ENCODE measurements around the gene KCTD18.
A peak's percentile ranks its signal among the peaks of the same experiment; 100 is the strongest.

Gene KCTD18

DNA sequence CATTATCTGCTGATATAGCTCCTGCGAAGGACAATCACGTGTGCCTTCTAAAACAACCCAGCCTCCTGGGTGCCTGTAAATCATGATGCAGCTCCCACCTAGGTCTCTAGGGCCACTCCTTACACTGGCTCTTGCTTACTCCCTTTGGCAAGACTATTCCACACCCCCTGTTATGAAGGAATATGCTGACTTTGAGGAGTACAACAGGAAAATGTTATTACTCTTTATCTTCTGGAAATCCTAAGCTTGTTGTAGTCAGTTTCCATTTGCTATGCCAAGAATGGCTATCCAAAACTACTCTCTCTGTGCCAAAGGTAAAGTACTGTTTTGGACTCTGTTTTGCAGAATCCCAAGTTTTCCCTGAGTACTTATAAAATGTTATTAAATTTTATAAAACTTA lies 23.9 kb upstream of the KCTD18 start:
- no peak overlapping the region for H3K4me2 ChIP-seq (ENCODE audit: low read length)
- H3K9ac ChIP-seq (ENCODE audit: low read length) = no peak overlapping the region
- no peaks in the 10 kb centered on the region for H3K9me3 ChIP-seq (ENCODE audit: insufficient read depth, low read length)
- H2AFZ ChIP-seq (ENCODE audit: low read depth, low read length) = no peak overlapping the region
- peaks cover 8% of the 10 kb centered on the region; the same call in 1 of the 2 replicates for H4K20me1 ChIP-seq (ENCODE audit: insufficient read depth, low read length)
- peaks cover 27% of the 10 kb centered on the region for H3K36me3 ChIP-seq (replicated peaks; ENCODE audit: low read depth, low read length)
- H3K27ac ChIP-seq (ENCODE audit: low read length) = no peak overlapping the region
- TF ChIP-seq, protein P1, sequence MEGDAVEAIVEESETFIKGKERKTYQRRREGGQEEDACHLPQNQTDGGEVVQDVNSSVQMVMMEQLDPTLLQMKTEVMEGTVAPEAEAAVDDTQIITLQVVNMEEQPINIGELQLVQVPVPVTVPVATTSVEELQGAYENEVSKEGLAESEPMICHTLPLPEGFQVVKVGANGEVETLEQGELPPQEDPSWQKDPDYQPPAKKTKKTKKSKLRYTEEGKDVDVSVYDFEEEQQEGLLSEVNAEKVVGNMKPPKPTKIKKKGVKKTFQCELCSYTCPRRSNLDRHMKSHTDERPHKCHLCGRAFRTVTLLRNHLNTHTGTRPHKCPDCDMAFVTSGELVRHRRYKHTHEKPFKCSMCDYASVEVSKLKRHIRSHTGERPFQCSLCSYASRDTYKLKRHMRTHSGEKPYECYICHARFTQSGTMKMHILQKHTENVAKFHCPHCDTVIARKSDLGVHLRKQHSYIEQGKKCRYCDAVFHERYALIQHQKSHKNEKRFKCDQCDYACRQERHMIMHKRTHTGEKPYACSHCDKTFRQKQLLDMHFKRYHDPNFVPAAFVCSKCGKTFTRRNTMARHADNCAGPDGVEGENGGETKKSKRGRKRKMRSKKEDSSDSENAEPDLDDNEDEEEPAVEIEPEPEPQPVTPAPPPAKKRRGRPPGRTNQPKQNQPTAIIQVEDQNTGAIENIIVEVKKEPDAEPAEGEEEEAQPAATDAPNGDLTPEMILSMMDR (IDR thresholded peaks at IDR 0.05; ENCODE audit: low read depth, low read length) = no peak
- TF ChIP-seq EZH2phosphoT487 (IDR thresholded peaks at IDR 0.05; ENCODE audit: low read depth) = no peak
- no peaks in the 10 kb centered on the region for H3K4me1 ChIP-seq (ENCODE audit: low read length)
- H3K27me3 ChIP-seq (ENCODE audit: low read depth, low read length) = no peaks in the 10 kb centered on the region
- H3K79me2 ChIP-seq (ENCODE audit: low read length) = peaks cover 39% of the 10 kb centered on the region
- H3K4me3 ChIP-seq (ENCODE audit: low read length) = no peak overlapping the region

DNA sequence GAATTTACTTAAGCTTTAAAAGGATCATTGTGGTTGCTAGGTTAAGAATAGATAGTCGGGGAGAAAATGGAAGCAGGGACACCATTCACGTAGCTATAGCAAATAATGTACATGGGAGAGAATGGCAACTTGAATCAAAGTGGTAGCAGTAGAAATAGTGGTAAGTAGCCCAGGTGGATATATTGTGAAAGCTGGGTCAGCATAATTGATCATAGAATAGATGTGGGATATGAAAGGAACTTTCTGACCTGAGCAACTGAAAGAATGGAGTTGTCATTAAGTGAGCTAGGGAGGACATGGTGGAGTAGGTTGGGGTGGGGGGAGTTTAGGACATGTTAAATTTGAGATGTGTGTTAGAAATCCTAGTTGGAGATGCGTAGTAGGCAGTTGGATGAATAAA lies 18.4 kb upstream of the KCTD18 start:
- Histone ChIP-seq H3K36me3 (replicated peaks; ENCODE audit: low read depth, low read length) (peaks cover 2% of the 10 kb centered on the region), H3K9ac (ENCODE audit: low read length) (no peak overlapping the region), H4K20me1 (ENCODE audit: insufficient read depth, low read length) (peaks cover 8% of the 10 kb centered on the region; the same call in 1 of the 2 replicates), H2AFZ (ENCODE audit: low read depth, low read length) (no peak overlapping the region), H3K79me2 (ENCODE audit: low read length) (peaks cover 61% of the 10 kb centered on the region), H3K4me1 (ENCODE audit: low read length) (peaks cover 15% of the 10 kb centered on the region), H3K4me2 (ENCODE audit: low read length) (no peak overlapping the region), H3K4me3 (ENCODE audit: low read length) (no peak overlapping the region), H3K27me3 (ENCODE audit: low read depth, low read length) (no peaks in the 10 kb centered on the region), H3K9me3 (ENCODE audit: insufficient read depth, low read length) (no peaks in the 10 kb centered on the region), H3K27ac (ENCODE audit: low read length) (no peak overlapping the region)
- no peak for TF ChIP-seq EZH2phosphoT487 (IDR thresholded peaks at IDR 0.05; ENCODE audit: low read depth)
- TF ChIP-seq, protein P1 (IDR thresholded peaks at IDR 0.05; ENCODE audit: low read depth, low read length) = no peak

DNA sequence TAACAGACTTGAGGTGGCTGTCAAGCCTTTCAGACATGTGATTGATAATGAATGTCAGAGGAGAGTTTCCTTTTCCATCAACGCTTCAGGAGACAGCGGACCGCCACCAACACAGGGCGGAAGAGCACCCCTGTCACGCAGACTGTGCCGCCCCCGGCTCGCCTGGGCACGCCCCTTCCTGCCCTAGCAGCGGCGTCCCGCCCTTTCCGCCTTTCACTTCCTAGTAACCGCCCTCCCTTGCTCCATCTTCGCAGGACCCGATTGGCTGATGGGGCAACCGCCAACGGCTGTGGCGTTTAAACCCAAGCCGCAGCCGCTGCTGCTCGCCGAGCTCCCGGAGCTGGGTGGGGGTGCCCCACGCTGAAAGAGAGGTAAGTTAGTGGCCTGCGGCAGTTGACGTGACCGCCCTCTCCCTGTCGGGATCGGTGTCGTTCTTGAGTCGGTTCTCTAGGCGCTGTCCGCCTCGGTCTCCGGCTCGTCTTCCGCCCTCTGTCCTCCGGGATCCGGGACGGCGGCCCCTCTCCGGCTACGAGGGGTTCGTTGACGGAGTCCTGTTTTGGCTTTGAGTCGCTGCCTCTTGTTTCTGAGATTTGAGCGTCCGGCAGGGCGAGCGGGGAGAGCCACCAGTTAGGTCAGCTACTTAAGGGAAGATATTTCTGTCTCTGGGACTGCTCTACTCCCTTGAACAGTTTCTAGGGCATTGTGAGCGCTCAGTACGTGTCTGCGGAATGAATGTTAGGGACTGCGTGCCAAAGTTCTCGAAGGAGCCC lies 16.2 kb upstream of the KCTD18 start, which contains the start of gene SGO2:
Gene SGO2 (plus strand): TSS at position 326 of the 770 bp plus-strand sequence. CDS start 6,769 bp downstream, outside the sequence.
- Histone ChIP-seq H3K27me3 (ENCODE audit: low read depth, low read length) (no peaks in the 10 kb centered on the region), H3K79me2 (ENCODE audit: low read length) (peaks cover 47% of the 10 kb centered on the region), H3K36me3 (replicated peaks; ENCODE audit: low read depth, low read length) (no peaks in the 10 kb centered on the region), H3K27ac (ENCODE audit: low read length) (peak within 1 kb of the TSS; percentile 53), H3K4me1 (ENCODE audit: low read length) (peaks cover 15% of the 10 kb centered on the region), H2AFZ (ENCODE audit: low read depth, low read length) (peak within 1 kb of the TSS; percentile 93), H3K9ac (ENCODE audit: low read length) (peak within 1 kb of the TSS; percentile 78), H3K9me3 (ENCODE audit: insufficient read depth, low read length) (no peaks in the 10 kb centered on the region), H3K4me2 (ENCODE audit: low read length) (peak within 1 kb of the TSS; percentile 92), H3K4me3 (ENCODE audit: low read length) (peak within 1 kb of the TSS; percentile 87), H4K20me1 (ENCODE audit: insufficient read depth, low read length) (peaks cover 6% of the 10 kb centered on the region; the same call in 1 of the 2 replicates)
- TF ChIP-seq EZH2phosphoT487 (IDR thresholded peaks at IDR 0.05; ENCODE audit: low read depth) = no peak
- TF ChIP-seq, protein P1 (IDR thresholded peaks at IDR 0.05; ENCODE audit: low read depth, low read length) = no peak

DNA sequence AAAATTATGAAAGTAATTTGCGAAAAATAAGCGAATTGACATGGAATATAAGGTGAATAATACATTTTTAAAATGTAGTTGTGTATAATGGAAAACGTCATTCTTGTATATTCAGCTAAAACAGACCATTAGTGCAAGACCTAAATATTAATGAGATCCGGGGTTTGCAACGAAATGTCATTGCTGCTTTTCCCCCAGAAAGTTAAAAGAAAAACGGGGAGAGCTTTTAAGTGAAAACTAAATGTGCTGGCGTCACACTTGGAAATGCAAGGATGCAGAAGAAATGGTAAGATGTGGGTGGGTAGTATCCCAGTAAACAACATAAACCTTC lies 15.6 kb upstream of the KCTD18 start:
- Histone ChIP-seq H3K9me3 (ENCODE audit: insufficient read depth, low read length) (no peaks in the 10 kb centered on the region), H3K4me3 (ENCODE audit: low read length) (peak overlapping the region; percentile 87), H3K4me1 (ENCODE audit: low read length) (peaks cover 15% of the 10 kb centered on the region), H3K79me2 (ENCODE audit: low read length) (peaks cover 41% of the 10 kb centered on the region), H3K4me2 (ENCODE audit: low read length) (peak overlapping the region; percentile 82), H3K27me3 (ENCODE audit: low read depth, low read length) (no peaks in the 10 kb centered on the region), H3K36me3 (replicated peaks; ENCODE audit: low read depth, low read length) (no peaks in the 10 kb centered on the region), H3K9ac (ENCODE audit: low read length) (peak overlapping the region; percentile 61), H2AFZ (ENCODE audit: low read depth, low read length) (peak overlapping the region; percentile 93), H3K27ac (ENCODE audit: low read length) (no peak overlapping the region), H4K20me1 (ENCODE audit: insufficient read depth, low read length) (peaks cover 6% of the 10 kb centered on the region; the same call in 1 of the 2 replicates)
- no peak for TF ChIP-seq EZH2phosphoT487 (IDR thresholded peaks at IDR 0.05; ENCODE audit: low read depth)
- TF ChIP-seq, protein P1 (IDR thresholded peaks at IDR 0.05; ENCODE audit: low read depth, low read length) = no peak

Data from OCI-LY3 (cell line).